ENCODE data around the gene MEI4. TPM values are rescaled to one million over a fixed set of nuclear protein-coding genes. Genes with fewer than 3 reads are reported as not detected.

MEI4 gene
- total RNA-seq, 4 donors from 2014 or later = not detected

GRCh38 chr6:77883851-77884250, 231.0 kb downstream of the MEI4 start:
- no peak for TF ChIP-seq POLR2A (IDR thresholded peaks at IDR 0.05)
- no peak for TF ChIP-seq CTCF (IDR thresholded peaks at IDR 0.05)
- no peak for DNase-seq
- H3K4me1 ChIP-seq = no peaks in the 10 kb centered on the region
- H3K4me3 ChIP-seq = no peak overlapping the region
- 64 to 65% methylated on average over 2 of the region's 2 CpGs for WGBS, 2 donors
- intact Hi-C loops (cut with DNase I) = no loop called here
- no peak overlapping the region for H3K27ac ChIP-seq
- H3K9me3 ChIP-seq = peaks cover 0 to 8% (median 4%) of the 10 kb centered on the region in 3 donors
- H3K27me3 ChIP-seq = no peaks in the 10 kb centered on the region
- H3K36me3 ChIP-seq = no peaks in the 10 kb centered on the region

GRCh38 chr6:77893391-77893790, 240.6 kb downstream of the MEI4 start:
- Histone ChIP-seq H3K4me1 (no peaks in the 10 kb centered on the region), H3K9me3 (peaks cover 0 to 17% (median 0%) of the 10 kb centered on the region in 3 donors), H3K36me3 (no peaks in the 10 kb centered on the region), H3K27ac (no peak overlapping the region), H3K27me3 (no peaks in the 10 kb centered on the region), H3K4me3 (no peak overlapping the region)
- 13 to 32% methylated on average over 4 of the region's 4 CpGs for WGBS, 2 donors
- intact Hi-C loops (cut with DNase I) = no loop called here
- DNase-seq = no peak
- TF ChIP-seq CTCF (IDR thresholded peaks at IDR 0.05) (no peak), POLR2A (IDR thresholded peaks at IDR 0.05) (no peak)

- Histone ChIP-seq H3K27me3 (no peaks in the 10 kb centered on the region), H3K36me3 (no peaks in the 10 kb centered on the region), H3K27ac (no peak overlapping the region), H3K9me3 (peaks cover 0 to 4% (median 0%) of the 10 kb centered on the region in 3 donors), H3K4me1 (no peaks in the 10 kb centered on the region), H3K4me3 (no peak overlapping the region)
- no peak for DNase-seq
- intact Hi-C loops (cut with DNase I) = no loop called here
- TF ChIP-seq CTCF (IDR thresholded peaks at IDR 0.05) (no peak), POLR2A (IDR thresholded peaks at IDR 0.05) (no peak)
- 80 to 83% methylated on average over 3 of the region's 3 CpGs for WGBS, 2 donors
These were observed 253.2 kb downstream of the MEI4 start for GRCh38 chr6:77906070-77906469.

GRCh38 chr6:77910826-77911225, 258.0 kb downstream of the MEI4 start:
- DNase-seq = no peak
- 28 to 53% methylated on average over 1 of the region's 1 CpG for WGBS, 2 donors
- H3K36me3 ChIP-seq = no peaks in the 10 kb centered on the region
- H3K4me3 ChIP-seq = no peak overlapping the region
- TF ChIP-seq CTCF (IDR thresholded peaks at IDR 0.05) (no peak), POLR2A (IDR thresholded peaks at IDR 0.05) (no peak)
- no peak overlapping the region for H3K27ac ChIP-seq
- H3K27me3 ChIP-seq = no peaks in the 10 kb centered on the region
- intact Hi-C loops (cut with DNase I) = no loop called here
- no peaks in the 10 kb centered on the region for H3K4me1 ChIP-seq
- peaks cover 0 to 10% (median 0%) of the 10 kb centered on the region in 3 donors for H3K9me3 ChIP-seq

- no peak for DNase-seq
- Histone ChIP-seq H3K27ac (no peak overlapping the region), H3K27me3 (no peaks in the 10 kb centered on the region), H3K9me3 (no peaks in the 10 kb centered on the region), H3K4me1 (no peaks in the 10 kb centered on the region), H3K4me3 (no peak overlapping the region), H3K36me3 (no peaks in the 10 kb centered on the region)
- intact Hi-C loops (cut with DNase I) = no loop called here
- WGBS, 2 donors = 39 to 40% methylated on average over 3 of the region's 3 CpGs
- TF ChIP-seq CTCF (IDR thresholded peaks at IDR 0.05) (no peak), POLR2A (IDR thresholded peaks at IDR 0.05) (no peak)
These were observed 273.4 kb downstream of the MEI4 start for GRCh38 chr6:77926198-77926751.

All from esophagus squamous epithelium (tissue), 5 donors.